CD4-positive, alpha-beta T cell treated with Interleukin-6 for 4 hours (primary cell): ENCODE data around the gene VAV3.

Experiments
- DNase-seq: peaks from one replicate; pipeline ENCODE4 v3.0.0-alpha.2; 2020; ENCODE audit warnings: mixed read lengths

VAV3 gene

DNA sequence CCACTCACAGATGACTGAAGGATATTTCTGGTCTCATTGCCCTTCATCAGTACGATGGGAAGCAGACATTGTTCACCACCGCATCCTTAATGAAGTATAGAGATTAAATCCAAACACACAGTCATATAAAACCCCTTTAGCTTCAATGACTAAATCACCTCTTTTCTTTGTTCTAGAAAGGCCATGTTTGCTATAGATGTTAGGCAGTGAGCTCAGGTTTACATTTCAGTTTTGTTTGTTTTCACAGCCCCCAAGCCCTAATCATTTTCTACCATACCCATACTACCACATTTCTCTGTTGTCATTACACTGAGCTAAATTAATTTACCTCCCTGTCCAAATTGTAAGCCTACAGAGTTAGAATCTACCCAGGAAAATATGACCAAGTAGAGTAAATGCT, 439.0 kb downstream of the VAV3 start:
- no peak for DNase-seq

DNA sequence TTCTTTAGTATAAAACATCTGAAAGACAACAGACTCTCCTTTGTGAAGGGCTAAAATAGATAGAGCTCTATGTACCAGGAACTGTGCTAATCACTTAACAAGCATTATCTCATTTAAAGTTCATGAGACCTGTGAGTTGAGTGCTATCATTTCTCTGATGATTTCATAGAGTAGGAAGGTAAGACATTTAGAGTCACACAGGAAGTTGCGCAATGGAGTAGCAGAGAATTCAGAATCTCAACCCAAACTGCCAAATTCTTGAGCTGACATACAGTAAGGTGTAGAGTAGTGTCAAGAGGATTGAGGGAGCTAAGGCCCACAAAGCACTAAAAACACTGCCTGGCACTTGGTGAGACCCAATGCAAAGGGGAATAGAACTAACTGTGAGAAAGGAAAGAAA, 439.8 kb downstream of the VAV3 start:
- DNase-seq = no peak

DNA sequence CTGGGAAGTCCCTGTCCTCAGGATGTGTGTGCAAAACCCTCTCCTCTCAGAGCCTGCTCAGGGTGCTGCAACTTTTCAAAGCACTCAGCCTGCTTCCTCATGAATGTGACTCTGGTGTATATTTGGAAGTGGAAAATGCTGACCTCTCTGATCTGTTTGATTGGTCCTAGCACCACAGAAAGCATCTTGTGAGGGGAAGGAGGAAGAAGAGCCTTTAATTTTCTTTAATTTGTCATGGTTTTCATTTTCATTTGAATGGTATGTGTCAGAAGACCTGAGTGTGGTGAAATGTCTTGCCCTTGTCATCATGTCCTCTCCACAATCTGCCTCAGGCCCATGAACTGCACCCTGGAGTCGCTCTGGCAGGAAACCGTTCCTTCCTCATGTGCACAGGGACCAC, 440.7 kb downstream of the VAV3 start:
- no peak for DNase-seq

DNA sequence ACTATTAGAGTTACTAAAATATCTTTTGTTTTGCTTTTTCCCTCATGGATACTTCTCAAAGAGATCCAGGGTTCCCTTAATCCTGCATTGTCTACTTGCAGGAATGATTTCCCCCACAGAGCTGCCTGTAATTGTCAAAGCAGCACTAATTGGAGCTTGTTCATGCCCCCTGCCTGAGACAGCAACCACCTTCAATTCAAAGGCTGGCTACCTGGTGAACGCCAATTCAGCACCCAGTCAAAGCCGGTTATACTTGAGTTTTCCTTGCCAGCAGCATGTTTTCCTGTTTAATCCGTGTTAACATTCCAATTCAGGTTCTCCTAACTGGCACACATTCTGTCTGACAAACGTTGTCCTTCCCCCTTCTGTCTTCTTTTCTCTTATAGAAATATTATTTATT, 441.2 kb downstream of the VAV3 start:
- no peak for DNase-seq

DNA sequence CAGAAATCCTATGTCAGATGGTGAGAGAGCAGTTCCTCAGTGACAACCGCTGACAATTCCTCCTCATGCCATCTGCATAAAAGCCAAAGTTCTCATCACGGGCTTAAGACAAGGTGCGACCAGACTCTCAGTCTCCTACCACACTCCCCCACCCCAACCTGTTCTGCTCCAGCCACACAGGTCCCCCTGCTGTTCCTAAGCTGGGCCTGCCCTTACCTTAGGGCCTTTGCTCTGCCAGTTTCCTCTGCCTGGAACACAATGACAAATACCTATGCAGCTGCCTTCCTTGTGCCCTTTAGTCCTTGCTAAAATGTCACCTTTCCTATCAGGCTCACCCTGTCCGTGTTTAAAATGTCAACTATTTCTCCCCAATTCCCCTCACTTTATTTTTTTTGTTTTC, 441.9 kb downstream of the VAV3 start:
- no peak for DNase-seq
